Stimulated activated CD8-positive, alpha-beta memory T cell treated with anti-CD3 and anti-CD28 coated beads, Interleukin-12 subunit alpha, Interleukin-12 subunit beta, amount 100 ng/mL, for 4 hours (primary cell): ENCODE data around the gene RNF20.
"Not testable (repeated sequence)": the region's sequence is repeated elsewhere in the genome, so short reads cannot be mapped to it uniquely, and the experiment has no call there.

Experiments
- DNase-seq: peaks from one replicate; pipeline ENCODE4 v3.0.0-alpha.2; 2020; ENCODE audit warnings: low read depth

The RNF20 gene

GRCh38 chr9:101536938-101537337, 3.3 kb downstream of the RNF20 start:
- DNase-seq: no peak

GRCh38 chr9:101540069-101540468, 6.4 kb downstream of the RNF20 start:
- no peak for DNase-seq

GRCh38 chr9:101543098-101543735, 9.6 kb downstream of the RNF20 start:
- DNase-seq: no peak

- not testable (repeated sequence) for DNase-seq
These were observed 15.9 kb downstream of the RNF20 start for GRCh38 chr9:101549472-101550098.

GRCh38 chr9:101561740-101562139, 28.1 kb downstream of the RNF20 start:
- no peak for DNase-seq

GRCh38 chr9:101562966-101563365, 29.3 kb downstream of the RNF20 start:
- no peak for DNase-seq

GRCh38 chr9:101564252-101564651, 30.6 kb downstream of the RNF20 start:
- no peak for DNase-seq

GRCh38 chr9:101566904-101567724, 33.5 kb downstream of the RNF20 start:
- no peak for DNase-seq

GRCh38 chr9:101567725-101568350, 34.2 kb downstream of the RNF20 start:
- DNase-seq: no peak

- DNase-seq: no peak
These were observed 36.3 kb downstream of the RNF20 start for GRCh38 chr9:101569741-101570501.

GRCh38 chr9:101571114-101571513, 37.5 kb downstream of the RNF20 start:
- no peak for DNase-seq

- no peak for DNase-seq
These were observed 38.7 kb downstream of the RNF20 start for GRCh38 chr9:101572316-101572715.

- DNase-seq: no peak
These were observed 41.2 kb downstream of the RNF20 start for GRCh38 chr9:101574731-101575333.

GRCh38 chr9:101578378-101578777, 44.7 kb downstream of the RNF20 start:
- no peak for DNase-seq

GRCh38 chr9:101579711-101580545, 46.3 kb downstream of the RNF20 start:
- DNase-seq: no peak

GRCh38 chr9:101582553-101582952, 48.9 kb downstream of the RNF20 start:
- no peak for DNase-seq

GRCh38 chr9:101585740-101586139, 52.1 kb downstream of the RNF20 start:
- DNase-seq: no peak

- DNase-seq: no peak
These were observed 53.0 kb downstream of the RNF20 start for GRCh38 chr9:101586651-101587050.

- DNase-seq: no peak
These were observed 53.8 kb downstream of the RNF20 start for GRCh38 chr9:101587332-101588043.

- DNase-seq: not testable (repeated sequence)
These were observed 56.4 kb downstream of the RNF20 start for GRCh38 chr9:101590074-101590473.
